GM18867 (cell line): Measurements from ENCODE around the gene HOXA5.

Source experiments
- ATAC-seq: cut with Tn5 transposase; IDR thresholded peaks from one replicate; pipeline ENCODE4 v1.9.1; 2021; ENCODE audit warnings: mild to moderate bottlenecking, moderate library complexity; ENCODE audit not compliant: unreplicated experiment

Gene HOXA5

GRCh38 chr7:27143023-27143949, at the start of gene HOXA5:
Gene HOXA5, minus strand, starts transcription at chr7:27143681. Its CDS starts 74 bp downstream, at chr7:27143607.
- ATAC-seq: no peak

- no peak for ATAC-seq
Observed at GRCh38 chr7:27192546-27193334, 49.3 kb upstream of the HOXA5 start.

GRCh38 chr7:27191833-27192545, 48.5 kb upstream of the HOXA5 start:
- ATAC-seq: no peak

- no peak for ATAC-seq
Observed at GRCh38 chr7:27191161-27191731, 47.8 kb upstream of the HOXA5 start.

- ATAC-seq: no peak
Observed at GRCh38 chr7:27189997-27190748, 46.7 kb upstream of the HOXA5 start.

GRCh38 chr7:27189295-27189996, 46.0 kb upstream of the HOXA5 start:
- no peak for ATAC-seq

GRCh38 chr7:27188386-27189294, 45.2 kb upstream of the HOXA5 start:
- ATAC-seq: no peak

GRCh38 chr7:27187475-27188385, 44.2 kb upstream of the HOXA5 start:
- ATAC-seq: no peak

GRCh38 chr7:27186668-27187474, 43.4 kb upstream of the HOXA5 start:
- ATAC-seq: no peak

- no peak for ATAC-seq
Observed at GRCh38 chr7:27185854-27186667, 42.6 kb upstream of the HOXA5 start.

GRCh38 chr7:27185013-27185853, 41.8 kb upstream of the HOXA5 start, which contains the start of gene HOXA11:
Gene HOXA11, minus strand, starts transcription at chr7:27185232. Its CDS starts 88 bp downstream, at chr7:27185144.
- ATAC-seq: no peak

GRCh38 chr7:27184337-27185012, 41.0 kb upstream of the HOXA5 start:
- peak; percentile 55 for ATAC-seq

GRCh38 chr7:27183682-27184336, 40.3 kb upstream of the HOXA5 start:
- no peak for ATAC-seq
